HG03558 (cell line): Measurements from ENCODE around the gene BEST1.

Experiments
- ATAC-seq: cut with Tn5 transposase; IDR thresholded peaks from one replicate; pipeline ENCODE4 v1.9.1; 2021; ENCODE audit warnings: moderate number of reproducible peaks; ENCODE audit not compliant: unreplicated experiment; ENCODE audit errors: extremely low read depth

Gene BEST1

GRCh38 chr11:61950035-61950547 lies at the start of gene BEST1:
Gene BEST1 (plus strand): TSS chr11:61950351. CDS start chr11:61951807, 1,456 bp downstream.
- no peak for ATAC-seq

DNA sequence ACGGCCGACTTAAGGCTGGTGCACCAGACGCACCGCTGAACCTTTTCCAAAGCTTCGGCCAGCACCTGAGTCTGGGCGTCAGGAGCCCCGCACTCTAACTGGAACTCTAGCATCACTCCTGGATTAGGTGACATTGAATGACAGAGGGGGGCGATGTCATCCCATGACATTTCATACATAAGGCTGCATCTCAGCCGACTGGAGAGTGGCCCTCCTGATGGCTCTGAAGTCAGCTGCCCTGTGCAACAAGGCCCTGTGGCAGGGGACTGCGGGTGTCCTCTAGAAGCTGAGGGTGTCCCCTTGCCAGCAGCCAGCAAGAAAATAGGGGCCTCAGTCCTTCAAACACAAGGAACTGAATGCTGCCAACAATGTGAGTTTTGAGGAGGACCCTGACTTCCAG lies 48.8 kb upstream of the BEST1 start:
- ATAC-seq, result no peak

GRCh38 chr11:61902313-61902712 lies 47.8 kb upstream of the BEST1 start:
- no peak for ATAC-seq

DNA sequence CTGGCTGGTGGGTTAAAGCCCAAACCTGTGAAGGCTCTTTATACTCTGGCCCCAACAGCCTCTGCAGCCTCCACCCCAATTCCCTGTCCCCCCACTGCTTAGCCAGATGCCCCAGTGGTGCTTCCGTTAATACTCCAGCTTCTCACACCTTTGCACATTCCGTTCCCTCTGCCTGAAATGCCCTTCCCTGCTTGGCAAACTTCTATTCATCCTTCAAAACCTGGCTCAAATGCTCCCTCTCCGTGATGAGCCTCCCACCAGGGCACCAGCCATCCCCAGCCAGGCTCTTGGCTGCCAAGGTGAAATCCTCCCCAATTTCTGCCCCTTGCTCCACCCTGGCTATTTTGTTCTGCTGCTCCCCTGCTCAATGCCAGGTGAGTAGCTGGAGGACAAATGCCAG lies 46.3 kb upstream of the BEST1 start:
- no peak for ATAC-seq

DNA sequence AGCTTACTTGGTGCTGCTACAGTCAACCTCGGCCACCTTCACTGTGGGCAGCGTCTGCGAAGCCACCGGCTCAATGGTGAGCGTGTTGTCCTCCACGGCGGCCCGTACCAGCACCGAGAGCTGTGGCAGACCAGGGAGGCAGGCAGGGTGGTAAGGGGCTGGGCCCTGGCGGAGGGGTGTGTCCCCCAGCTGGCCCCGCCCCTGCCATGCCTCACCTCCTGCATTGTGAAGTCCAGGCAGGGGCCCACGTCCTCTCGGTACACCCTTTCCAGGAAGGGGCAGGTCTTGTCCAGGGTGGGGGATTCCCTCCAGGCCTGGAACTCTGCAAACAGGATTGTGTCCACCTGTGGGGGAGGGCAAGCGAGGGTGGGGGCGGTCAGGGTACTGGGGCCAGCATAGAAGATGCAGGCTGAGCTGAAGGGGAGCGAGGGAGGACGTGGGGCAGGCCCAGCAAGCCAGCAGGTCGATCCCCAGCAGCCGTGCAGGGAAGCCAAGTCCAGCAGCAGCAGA lies 45.6 kb upstream of the BEST1 start:
- ATAC-seq, result no peak

GRCh38 chr11:61905067-61905696 lies 45.0 kb upstream of the BEST1 start:
- no peak for ATAC-seq

DNA sequence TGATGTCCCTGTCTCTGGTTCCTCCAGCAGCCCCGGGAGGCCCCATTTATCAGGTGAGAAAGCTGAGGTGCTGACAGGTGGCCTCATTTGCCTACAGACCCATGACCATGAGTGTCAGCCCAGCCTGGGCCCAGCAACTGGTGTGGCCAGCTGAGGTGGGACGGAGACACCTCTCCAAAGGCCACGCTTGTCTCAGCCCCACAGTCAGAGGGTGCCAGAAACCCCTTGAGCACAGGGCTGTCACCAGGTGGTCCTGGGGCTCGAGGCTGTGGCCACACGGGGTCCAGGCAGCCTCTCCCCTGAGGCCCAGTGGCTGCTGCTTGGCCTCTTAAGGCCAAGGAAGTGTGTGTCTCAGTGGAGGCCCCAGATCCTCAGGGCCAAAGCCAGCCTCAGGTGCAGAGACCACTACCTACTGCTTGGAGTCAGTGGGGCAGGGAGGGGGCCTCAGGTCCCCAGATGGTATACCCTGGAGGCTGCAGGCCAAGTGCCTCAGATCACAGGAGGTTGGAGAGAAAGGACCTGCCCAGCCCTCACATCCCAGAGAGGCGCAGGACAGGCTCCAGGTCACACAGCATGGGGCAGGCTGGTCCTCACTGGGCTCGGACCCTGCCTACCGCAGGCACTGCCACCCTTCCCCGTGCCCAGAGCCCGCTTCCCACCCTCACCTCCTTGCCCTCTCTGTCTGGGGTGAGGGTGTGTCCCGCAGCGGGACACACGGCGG lies 44.2 kb upstream of the BEST1 start:
- ATAC-seq, result no peak

GRCh38 chr11:61906522-61906909 lies 43.6 kb upstream of the BEST1 start:
- no peak for ATAC-seq

- no peak for ATAC-seq
These were observed 42.9 kb upstream of the BEST1 start for GRCh38 chr11:61907282-61907681.

- ATAC-seq, result no peak
These were observed 42.1 kb upstream of the BEST1 start for GRCh38 chr11:61907871-61908729.

GRCh38 chr11:61908730-61909316 lies 41.3 kb upstream of the BEST1 start:
- ATAC-seq, result no peak

- ATAC-seq, result no peak
These were observed 39.7 kb upstream of the BEST1 start for GRCh38 chr11:61910187-61911127.

DNA sequence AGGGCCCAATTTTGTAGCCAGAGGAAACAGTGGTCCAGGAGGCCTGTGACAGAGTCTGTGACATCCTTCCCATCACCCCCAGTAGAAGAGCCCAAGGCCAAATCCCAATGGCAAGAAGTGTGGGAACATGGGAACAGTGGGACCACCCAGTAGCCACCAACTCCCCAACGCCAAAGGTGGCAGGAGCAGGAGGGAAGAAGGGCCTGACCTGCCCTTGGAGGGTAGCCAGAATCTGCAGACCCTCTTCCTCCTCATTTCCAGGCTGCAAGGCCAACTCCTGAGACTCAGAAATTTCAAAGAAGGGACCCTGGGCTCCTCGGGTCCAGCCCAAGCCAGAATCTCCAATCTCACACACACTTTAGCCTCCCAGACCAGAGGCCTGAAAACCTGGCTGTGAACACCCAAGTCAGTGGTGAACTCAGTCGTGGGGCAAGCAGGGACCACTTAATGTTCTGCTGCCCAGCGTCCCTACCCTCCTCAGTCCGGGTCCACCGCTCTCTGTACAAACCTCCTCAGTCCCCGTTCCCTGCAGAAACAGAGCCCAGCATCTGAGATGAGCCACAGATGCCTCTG lies 38.9 kb upstream of the BEST1 start:
- ATAC-seq, result no peak

- ATAC-seq, result no peak
These were observed 38.2 kb upstream of the BEST1 start for GRCh38 chr11:61911701-61912529.

- no peak for ATAC-seq
These were observed 37.6 kb upstream of the BEST1 start for GRCh38 chr11:61912530-61912898.

- no peak for ATAC-seq
These were observed 37.0 kb upstream of the BEST1 start for GRCh38 chr11:61912991-61913698.

- no peak for ATAC-seq
These were observed 36.3 kb upstream of the BEST1 start for GRCh38 chr11:61913699-61914395.
